Upper lobe of left lung (tissue), 6 donors: ENCODE measurements around the gene HOOK1. TPM values are rescaled to one million over a fixed set of nuclear protein-coding genes. Genes with fewer than 3 reads are reported as not detected.
A peak's percentile ranks its signal among the peaks of the same experiment; 100 is the strongest.

Source experiments
- ATAC-seq, 2 donors: fragments of 200-7000 bp; cut with Tn5 transposase; one replicate each; pipeline ENCODE4 v1.9.1; 2022; ENCODE audit warnings: mild to moderate bottlenecking in 2 of 2, moderate library complexity in 2 of 2; ENCODE audit not compliant: low FRiP score in 2 of 2
- DNase-seq, 2 donors: peaks; one replicate each; pipeline ENCODE4 v3.0.0-alpha.2; 2019 to 2020
- H3K27ac ChIP-seq, 4 donors: fragments of 200-600 bp; sonication (generic); one replicate each; pipeline ENCODE4 v1.5.1; 2016 to 2019
- H3K27me3 ChIP-seq, 4 donors: fragments of 200-600 bp; sonication (generic); one replicate each; pipeline ENCODE4 v1.5.1; 2017 to 2019
- H3K36me3 ChIP-seq, 4 donors: fragments of 200-600 bp; sonication (generic); one replicate each; pipeline ENCODE4 v1.5.1; 2016 to 2019
- H3K4me1 ChIP-seq, 4 donors: fragments of 200-600 bp; sonication (generic); one replicate each; pipeline ENCODE4 v1.5.1; 2018 to 2019
- H3K4me3 ChIP-seq, 4 donors: fragments of 200-600 bp; sonication (generic); one replicate each; pipeline ENCODE4 v1.5.1; 2017 to 2019; ENCODE audit warnings: mild to moderate bottlenecking in 2 of 4, moderate library complexity in 1 of 4
- H3K9me3 ChIP-seq, 4 donors: fragments of 200-600 bp; sonication (generic); one replicate each; pipeline ENCODE4 v1.5.1; 2018 to 2019
- EP300 ChIP-seq, 4 donors: sonication (generic); formaldehyde crosslinking; IDR thresholded peaks; one replicate each; pipeline ENCODE4 v1.5.1; 2017; ENCODE audit warnings: antibody characterized with exemption in 4 of 4, control low read depth in 2 of 4
- POLR2A ChIP-seq, 4 donors: fragments of 450-650 bp; IDR thresholded peaks; one replicate each; pipeline ENCODE4 v1.5.1; 2016 to 2017; ENCODE audit warnings: antibody characterized with exemption in 4 of 4, mild to moderate bottlenecking in 2 of 4
- POLR2AphosphoS5 ChIP-seq, 2 donors: sonication (generic); formaldehyde crosslinking; IDR thresholded peaks; one replicate each; pipeline ENCODE4 v1.5.1; 2017; ENCODE audit warnings: antibody characterized with exemption in 2 of 2
- WGBS, 2 donors: methylation state at CpG; one replicate each; pipeline ENCODE4 v1.1.5; 2017 to 2018; 5-methylcytosine and 5-hydroxymethylcytosine counted together
- total RNA-seq, 6 donors: library from RNA; depleted of rRNA in 4 of 6; stranded (reverse); fragments of >200 nt in 4 of 6; gene quantifications; one replicate each; pipeline versions ENCODE4 v1.1.0 to v1.2.1, GENCODE V29; 2016 to 2021
- TF ChIP-seq, protein P1 (sequence below), 6 experiments: fragments of 450-650 bp in 4 of 6; fragments of 200-600 bp in 2 of 6; sonication (generic) in 2 of 6; IDR thresholded peaks; one replicate each; pipeline ENCODE4 v1.5.1; 2016 to 2019; ENCODE audit warnings: antibody characterized with exemption in 6 of 6
- donor health status: DM: no; HTN: no; CAD: no; lungs with moderate emphysema.
- donor health status: DM: no; HTN: yes; CAD: no; lungs with severe emphysema.

HOOK1 gene
- total RNA-seq, 6 donors from 2014 or later: 5.3 to 27.6 (median 11.1) TPM

- DNase-seq (no peak), ATAC-seq (no peak)
- 52 to 69% methylated on average over 2 of the region's 2 CpGs for WGBS, 2 donors
- Histone ChIP-seq H3K27ac (no peak overlapping the region), H3K9me3 (no peaks in the 10 kb centered on the region), H3K36me3 (no peaks in the 10 kb centered on the region), H3K4me3 (no peak overlapping the region), H3K27me3 (no peaks in the 10 kb centered on the region), H3K4me1 (peaks cover 0 to 4% (median 0%) of the 10 kb centered on the region in 4 donors)
- TF ChIP-seq, protein P1, sequence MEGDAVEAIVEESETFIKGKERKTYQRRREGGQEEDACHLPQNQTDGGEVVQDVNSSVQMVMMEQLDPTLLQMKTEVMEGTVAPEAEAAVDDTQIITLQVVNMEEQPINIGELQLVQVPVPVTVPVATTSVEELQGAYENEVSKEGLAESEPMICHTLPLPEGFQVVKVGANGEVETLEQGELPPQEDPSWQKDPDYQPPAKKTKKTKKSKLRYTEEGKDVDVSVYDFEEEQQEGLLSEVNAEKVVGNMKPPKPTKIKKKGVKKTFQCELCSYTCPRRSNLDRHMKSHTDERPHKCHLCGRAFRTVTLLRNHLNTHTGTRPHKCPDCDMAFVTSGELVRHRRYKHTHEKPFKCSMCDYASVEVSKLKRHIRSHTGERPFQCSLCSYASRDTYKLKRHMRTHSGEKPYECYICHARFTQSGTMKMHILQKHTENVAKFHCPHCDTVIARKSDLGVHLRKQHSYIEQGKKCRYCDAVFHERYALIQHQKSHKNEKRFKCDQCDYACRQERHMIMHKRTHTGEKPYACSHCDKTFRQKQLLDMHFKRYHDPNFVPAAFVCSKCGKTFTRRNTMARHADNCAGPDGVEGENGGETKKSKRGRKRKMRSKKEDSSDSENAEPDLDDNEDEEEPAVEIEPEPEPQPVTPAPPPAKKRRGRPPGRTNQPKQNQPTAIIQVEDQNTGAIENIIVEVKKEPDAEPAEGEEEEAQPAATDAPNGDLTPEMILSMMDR (IDR thresholded peaks at IDR 0.05): peak in 1 of 6 experiments; percentile 19
- no peak for TF ChIP-seq POLR2A (IDR thresholded peaks at IDR 0.05)
Measured at GRCh38 chr1:59779949-59780348, 34.8 kb upstream of the HOOK1 start.

- Histone ChIP-seq H3K9me3 (peaks cover 0 to 3% (median 0%) of the 10 kb centered on the region in 4 donors), H3K27me3 (no peaks in the 10 kb centered on the region), H3K36me3 (no peaks in the 10 kb centered on the region), H3K4me3 (no peak overlapping the region), H3K4me1 (no peaks in the 10 kb centered on the region), H3K27ac (no peak overlapping the region)
- DNase-seq (no peak), ATAC-seq (no peak)
- TF ChIP-seq, protein P1 (IDR thresholded peaks at IDR 0.05): no peak
- no peak for TF ChIP-seq POLR2A (IDR thresholded peaks at IDR 0.05)
- TF ChIP-seq EP300 (IDR thresholded peaks at IDR 0.05): no peak
- no peak for TF ChIP-seq POLR2AphosphoS5 (IDR thresholded peaks at IDR 0.05)
Measured at GRCh38 chr1:59788825-59789224, 25.9 kb upstream of the HOOK1 start.

DNA sequence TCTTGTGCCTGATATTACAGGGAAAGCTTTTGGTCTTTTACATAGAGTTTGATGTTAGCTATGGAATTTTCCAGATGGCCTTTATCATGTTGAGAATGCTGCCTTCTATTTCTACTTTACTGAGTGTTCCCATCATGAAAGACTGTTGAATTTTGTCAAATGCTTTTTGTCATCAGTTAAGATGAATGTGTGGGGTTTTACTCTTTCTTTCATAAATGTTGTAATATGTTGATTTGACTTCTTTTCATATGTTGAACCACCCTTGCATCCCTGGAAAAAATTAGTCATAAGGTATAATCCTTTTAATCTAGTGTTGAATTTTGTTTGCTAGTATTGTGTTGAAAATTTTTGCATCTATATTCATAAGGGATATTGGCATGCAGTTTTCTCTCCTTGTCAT is 16.1 kb upstream of the HOOK1 start:
- ATAC-seq (no peak), DNase-seq (no peak)
- TF ChIP-seq EP300 (IDR thresholded peaks at IDR 0.05): no peak
- TF ChIP-seq POLR2AphosphoS5 (IDR thresholded peaks at IDR 0.05): no peak
- Histone ChIP-seq H3K36me3 (no peaks in the 10 kb centered on the region), H3K27ac (no peak overlapping the region), H3K4me1 (no peaks in the 10 kb centered on the region), H3K9me3 (no peaks in the 10 kb centered on the region), H3K27me3 (no peaks in the 10 kb centered on the region), H3K4me3 (no peak overlapping the region)

DNA sequence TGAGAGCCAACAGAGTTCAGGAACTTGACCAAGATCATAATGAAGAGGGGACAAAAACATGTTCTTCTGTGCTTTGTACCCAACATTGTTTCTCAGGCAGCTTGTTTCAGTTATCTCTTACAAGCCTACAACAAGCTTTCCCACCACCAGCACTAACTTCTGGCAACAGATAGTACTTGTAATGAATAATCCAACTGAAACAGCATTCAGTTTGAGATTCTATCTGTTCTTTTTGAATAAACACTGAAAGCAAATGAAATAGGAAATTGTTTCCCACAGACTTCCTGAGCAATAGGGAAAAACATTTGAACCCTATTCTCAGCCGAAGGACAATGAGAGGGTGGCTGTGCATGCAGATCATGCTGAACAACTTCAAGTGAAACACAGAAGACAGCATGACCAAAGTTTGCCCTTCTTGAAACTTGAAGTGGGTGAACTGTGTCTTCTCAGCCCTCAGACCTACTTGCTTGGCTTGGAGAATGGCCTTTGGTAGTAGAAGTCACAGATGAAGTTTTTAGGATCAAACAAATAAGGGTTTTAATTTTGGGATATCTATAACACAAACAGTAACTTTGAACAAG is 11.2 kb upstream of the HOOK1 start:
- WGBS, 2 donors: 54 to 57% methylated on average over 1 of the region's 1 CpG

GRCh38 chr1:59804301-59804700 is 10.4 kb upstream of the HOOK1 start:
- H3K4me1 ChIP-seq: no peaks in the 10 kb centered on the region
- no peak overlapping the region for H3K27ac ChIP-seq
- no peaks in the 10 kb centered on the region for H3K36me3 ChIP-seq
- H3K9me3 ChIP-seq: no peaks in the 10 kb centered on the region
- H3K4me3 ChIP-seq: no peak overlapping the region
- ATAC-seq (no peak), DNase-seq (no peak)
- TF ChIP-seq, protein P1 (IDR thresholded peaks at IDR 0.05): no peak
- TF ChIP-seq EP300 (IDR thresholded peaks at IDR 0.05): no peak
- TF ChIP-seq POLR2A (IDR thresholded peaks at IDR 0.05): no peak
- no peak for TF ChIP-seq POLR2AphosphoS5 (IDR thresholded peaks at IDR 0.05)
- H3K27me3 ChIP-seq: no peaks in the 10 kb centered on the region

More for the DNA sequence above, 11.2 kb upstream of the HOOK1 start:
- ATAC-seq (no peak), DNase-seq (no peak)
- H3K27me3 ChIP-seq: no peaks in the 10 kb centered on the region
- H3K4me3 ChIP-seq: no peak overlapping the region
- TF ChIP-seq POLR2AphosphoS5 (IDR thresholded peaks at IDR 0.05): no peak
- TF ChIP-seq, protein P1 (IDR thresholded peaks at IDR 0.05): no peak
- TF ChIP-seq EP300 (IDR thresholded peaks at IDR 0.05): no peak
- no peak for TF ChIP-seq POLR2A (IDR thresholded peaks at IDR 0.05)
- H3K4me1 ChIP-seq: no peaks in the 10 kb centered on the region
- H3K9me3 ChIP-seq: no peaks in the 10 kb centered on the region
- no peak overlapping the region for H3K27ac ChIP-seq
- no peaks in the 10 kb centered on the region for H3K36me3 ChIP-seq
